H1 (cell line): ENCODE data around the gene FADS6. TPM values are rescaled to one million over a fixed set of nuclear protein-coding genes. Genes with fewer than 3 reads are reported as not detected.

Experiments used
- CTCF ChIA-PET: fragments of 300-600 bp; sonication (Branson Sonifier 250); formaldehyde crosslinking; loops from one replicate; lab custom pipeline; 2021; ENCODE audit not compliant: partially characterized antibody; lab: Charles Lee
- POLR2A ChIA-PET: fragments of 300-600 bp; sonication (Branson Sonifier 250); formaldehyde crosslinking; loops from one replicate; lab custom pipeline; 2021; ENCODE audit warnings: inconsistent platforms; ENCODE audit not compliant: partially characterized antibody; lab: Charles Lee
- DNase-seq, 2 experiments: peaks; one replicate each; pipeline versions ENCODE4 v3.0.0 to v3.0.0-alpha.2; 2010 to 2022; ENCODE audit warnings: low spot score in 2 of 2, low read depth in 1 of 2, mixed read lengths in 1 of 2
- FAIRE-seq: peaks from 2 replicates; lab custom pipeline; 2011; peaks lifted over from hg19 to GRCh38; lab: Jason Lieb, UNC
- H2AFZ ChIP-seq: 2 replicates; pipeline ENCODE4 v1.8.1; 2012; ENCODE audit warnings: low read length, inconsistent platforms
- H2AK5ac ChIP-seq: 2 replicates; pipeline ENCODE4 v1.6.1; 2013; ENCODE audit warnings: low read depth, low read length
- H2BK120ac ChIP-seq: replicated peaks from 2 replicates; pipeline ENCODE3; 2013; ENCODE audit warnings: low read depth, low read length, inconsistent platforms
- H2BK12ac ChIP-seq: 2 replicates; pipeline ENCODE4 v1.6.1; 2013; ENCODE audit warnings: low read depth, low read length
- H2BK15ac ChIP-seq: 2 replicates; pipeline ENCODE4 v1.6.1; 2013; ENCODE audit warnings: low read length
- H2BK20ac ChIP-seq: 2 replicates; pipeline ENCODE4 v1.6.1; 2013; ENCODE audit warnings: low read length
- H2BK5ac ChIP-seq: 2 replicates; pipeline ENCODE4 v1.6.1; 2013; ENCODE audit warnings: low read depth, low read length
- H3K14ac ChIP-seq: 2 replicates; pipeline ENCODE4 v1.6.1; 2013; ENCODE audit warnings: inconsistent platforms; ENCODE audit not compliant: insufficient read length
- H3K18ac ChIP-seq: 2 replicates; pipeline ENCODE4 v1.6.1; 2013; ENCODE audit warnings: low read length; ENCODE audit errors: extremely low read depth
- H3K23ac ChIP-seq: 2 replicates; pipeline ENCODE4 v1.6.1; 2013; ENCODE audit warnings: inconsistent platforms; ENCODE audit not compliant: insufficient read length
- H3K23me2 ChIP-seq: 2 replicates; pipeline ENCODE4 v1.6.1; 2013; ENCODE audit warnings: low read depth, low read length
- H3K27ac ChIP-seq: 2 replicates; pipeline ENCODE4 v1.6.1; 2011; ENCODE audit warnings: low read depth, low read length, inconsistent platforms
- H3K27me3 ChIP-seq, 4 experiments: replicated peaks in 1 of 4; 1 replicate in 1 of 4; 2 replicates in 3 of 4; pipeline versions ENCODE4 v1.6.1 to v1.8.1; 2011 to 2013; ENCODE audit warnings: low read length in 3 of 4, mild to moderate bottlenecking in 3 of 4, inconsistent platforms in 2 of 4, mixed read lengths in 2 of 4, moderate library complexity in 1 of 4; ENCODE audit not compliant: control insufficient read depth in 3 of 4, insufficient read depth in 3 of 4; ENCODE audit errors: extremely low read depth in 1 of 4
- H3K36me3 ChIP-seq, 4 experiments: 2 replicates each; pipeline versions ENCODE4 v1.6.1 to v1.8.1; 2011 to 2013; ENCODE audit warnings: mild to moderate bottlenecking in 4 of 4, low read length in 3 of 4, moderate library complexity in 2 of 4, control low read depth in 1 of 4, inconsistent platforms in 1 of 4; ENCODE audit not compliant: insufficient read depth in 4 of 4, control insufficient read depth in 2 of 4
- H3K4ac ChIP-seq: replicated peaks from 2 replicates; pipeline ENCODE3; 2013; ENCODE audit warnings: low read length, low read depth, mixed read lengths, inconsistent platforms; ENCODE audit not compliant: insufficient read length
- H3K4me1 ChIP-seq, 4 experiments: replicated peaks in 1 of 4; 1 replicate in 1 of 4; 2 replicates in 3 of 4; pipeline versions ENCODE4 v1.6.1 to v1.8.1; 2011 to 2013; ENCODE audit warnings: low read length in 3 of 4, inconsistent platforms in 2 of 4, mixed read lengths in 1 of 4; ENCODE audit not compliant: insufficient read depth in 4 of 4, control insufficient read depth in 3 of 4
- H3K4me2 ChIP-seq, 2 experiments: 2 replicates each; pipeline versions ENCODE4 v1.6.1 to v1.8.1; 2011 to 2013; ENCODE audit warnings: low read depth in 2 of 2, low read length in 2 of 2, control low read depth in 1 of 2, inconsistent platforms in 1 of 2, mild to moderate bottlenecking in 1 of 2; ENCODE audit not compliant: insufficient read depth in 1 of 2
- H3K4me3 ChIP-seq, 4 experiments: fragments of 200-600, 300-600 bp in 1 of 4; sonication (generic), shearing (Covaris generic), sonication (Bioruptor Twin) in 1 of 4; 2 replicates each; pipeline versions ENCODE4 v1.5.1 to v1.8.1; 2011 to 2016; ENCODE audit warnings: low read length in 4 of 4, low read depth in 3 of 4, control low read depth in 2 of 4, inconsistent platforms in 2 of 4, mild to moderate bottlenecking in 2 of 4, mixed read lengths in 1 of 4, moderate library complexity in 1 of 4; ENCODE audit not compliant: insufficient read depth in 2 of 4; ENCODE audit errors: extremely low read depth in 1 of 4
- H3K56ac ChIP-seq: replicated peaks from 2 replicates; pipeline ENCODE3; 2013; ENCODE audit warnings: low read depth, mild to moderate bottlenecking, mixed read lengths, low read length, inconsistent platforms; ENCODE audit not compliant: insufficient read length
- H3K79me1 ChIP-seq: 2 replicates; pipeline ENCODE4 v1.6.1; 2013; ENCODE audit warnings: low read depth, low read length, control low read depth
- H3K79me2 ChIP-seq, 2 experiments: 2 replicates each; pipeline versions ENCODE4 v1.6.1 to v1.8.1; 2012 to 2013; ENCODE audit warnings: low read length in 2 of 2, mild to moderate bottlenecking in 2 of 2, inconsistent platforms in 1 of 2; ENCODE audit not compliant: insufficient read depth in 2 of 2, control insufficient read depth in 1 of 2
- H3K9ac ChIP-seq, 4 experiments: replicated peaks in 1 of 4; 1 replicate in 1 of 4; 2 replicates in 3 of 4; pipeline versions ENCODE4 v1.6.1 to v1.8.1; 2011 to 2013; ENCODE audit warnings: low read depth in 3 of 4, low read length in 3 of 4, control low read depth in 2 of 4, mild to moderate bottlenecking in 2 of 4, moderate library complexity in 2 of 4, inconsistent platforms in 1 of 4; ENCODE audit errors: extremely low read depth in 1 of 4
- H3K9me3 ChIP-seq, 2 experiments: 2 replicates each; pipeline versions ENCODE4 v1.6.1 to v1.8.1; 2012 to 2013; ENCODE audit warnings: mild to moderate bottlenecking in 2 of 2, moderate library complexity in 2 of 2, control low read depth in 1 of 2, inconsistent platforms in 1 of 2, low read depth in 1 of 2, low read length in 1 of 2, mixed read lengths in 1 of 2; ENCODE audit not compliant: insufficient read depth in 2 of 2
- H4K20me1 ChIP-seq, 2 experiments: replicated peaks in 1 of 2; 2 replicates each; pipeline versions ENCODE3 to v1.8.1; 2011 to 2013; ENCODE audit warnings: inconsistent platforms in 2 of 2, low read length in 2 of 2, mild to moderate bottlenecking in 1 of 2; ENCODE audit not compliant: insufficient read depth in 2 of 2, control insufficient read depth in 1 of 2
- H4K5ac ChIP-seq: 2 replicates; pipeline ENCODE4 v1.6.1; 2013; ENCODE audit warnings: low read length, low read depth, mixed read lengths, inconsistent platforms; ENCODE audit not compliant: insufficient read length
- H4K8ac ChIP-seq: 2 replicates; pipeline ENCODE4 v1.8.0; 2013; ENCODE audit warnings: mild to moderate bottlenecking, moderate library complexity, low read length, inconsistent platforms; ENCODE audit not compliant: insufficient read depth; ENCODE audit errors: extremely low read depth
- H4K91ac ChIP-seq: replicated peaks from 2 replicates; pipeline ENCODE3; 2013; ENCODE audit warnings: low read length, mixed read lengths, inconsistent platforms; ENCODE audit not compliant: insufficient read length
- CEBPB ChIP-seq: IDR thresholded peaks from 2 replicates; pipeline ENCODE4 v1.6.1; 2012; ENCODE audit warnings: low read depth, low read length
- CTBP2 ChIP-seq: IDR thresholded peaks from 2 replicates; pipeline ENCODE4 v1.7.0; 2011; ENCODE audit warnings: borderline replicate concordance, mild to moderate bottlenecking, moderate library complexity, mixed read lengths, low read length; ENCODE audit not compliant: insufficient read depth, insufficient read length
- EZH2 ChIP-seq: fragments of 200-600 bp; sonication (generic); IDR thresholded peaks from 2 replicates; pipeline ENCODE4 v1.7.1; 2012; ENCODE audit warnings: low read depth, mild to moderate bottlenecking, moderate library complexity, low read length, inconsistent platforms; ENCODE audit not compliant: severe bottlenecking
- SAP30 ChIP-seq: fragments of 300-600 bp; sonication (generic); IDR thresholded peaks from 2 replicates; pipeline ENCODE4 v1.7.1; 2012; ENCODE audit warnings: low read length, moderate library complexity, mild to moderate bottlenecking, inconsistent platforms; ENCODE audit not compliant: insufficient read depth, insufficient replicate concordance
- SUZ12 ChIP-seq: fragments of 200-600 bp; sonication (generic); IDR thresholded peaks from 2 replicates; pipeline ENCODE4 v1.6.1; 2012; ENCODE audit warnings: mild to moderate bottlenecking, inconsistent platforms, low read length, moderate library complexity, mixed read lengths
- WGBS, 2 experiments: shearing (Covaris generic) in 1 of 2; methylation state at CpG; one replicate each; pipeline versions ENCODE4 v1.1.6 to v1.1.7; 2013 to 2015; ENCODE audit warnings: low lambda C conversion rate in 2 of 2, mixed read lengths in 2 of 2, inconsistent platforms in 1 of 2, low coverage in 1 of 2, missing lambda C conversion rate in 1 of 2; ENCODE audit not compliant: insufficient replicate concordance in 2 of 2, insufficient coverage in 1 of 2, insufficient read length in 1 of 2; ENCODE audit errors: extremely low coverage in 1 of 2, missing lambda C conversion rate in 1 of 2; 5-methylcytosine and 5-hydroxymethylcytosine counted together
- polyA plus RNA-seq, 7 experiments: library from polyadenylated mRNA; depleted of rRNA in 3 of 7; stranded (reverse) in 5 of 7; unstranded in 2 of 7; fragments of >200 nt in 5 of 7; fragments of 200-250 nt in 2 of 7; gene quantifications; 1 replicate in 5 of 7; 2 replicates in 1 of 7; 4 replicates in 1 of 7; pipeline versions ENCODE4 v1.2.1 to v1.2.3, GENCODE V29; 2011 to 2013; ENCODE audit warnings: missing spikeins in 2 of 7, mixed read lengths in 2 of 7
- total RNA-seq: library from RNA; stranded (reverse); fragmentation: NEBNext Ultra II Directional; extraction: Animal tissue kit (Norgen Biotek cat#: 25700); gene quantifications from 2 replicates; pipeline ENCODE4 v1.2.1, GENCODE V29; 2021
- TF ChIP-seq, protein P1 (sequence below): IDR thresholded peaks from 2 replicates; pipeline ENCODE4 v1.6.1; 2012; ENCODE audit warnings: low read length, inconsistent platforms

Gene FADS6
- total and polyA plus RNA-seq, 2 of the 8 experiments (the other 6 are each of a cell fraction or from before 2014, with no cell fraction given): 0.56 to 2.5 TPM

DNA sequence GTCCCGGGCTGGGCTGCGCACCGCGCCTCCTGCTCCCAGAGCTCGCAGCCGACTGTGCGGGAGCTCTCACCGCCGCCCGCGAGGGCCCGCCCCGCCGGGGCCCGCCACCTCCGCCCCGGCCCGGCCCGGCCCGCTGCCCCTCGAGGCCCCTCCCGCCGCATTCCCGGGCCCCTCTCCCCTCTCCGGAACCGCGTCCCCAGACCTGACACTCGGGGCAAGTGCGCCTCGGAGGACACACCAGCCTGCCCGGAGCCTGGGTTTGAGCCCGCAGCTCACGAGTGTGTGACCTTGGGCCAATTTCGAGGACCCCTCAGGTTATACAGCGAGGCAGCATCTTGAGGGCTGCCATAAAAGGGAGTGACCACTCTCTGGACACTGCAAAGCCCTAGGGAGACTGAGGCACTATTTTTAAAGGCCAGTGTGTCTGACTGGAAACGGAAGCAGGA, 31.7 kb downstream of the FADS6 start:
- Histone ChIP-seq H3K4me2 (peak overlapping the region; percentile 74 to 88), H3K4me3 (peak overlapping the region in 1 of 4 experiments; percentile 52; a peak in 2 of 8 replicates)

More for the DNA sequence above, 31.7 kb downstream of the FADS6 start:
- Histone ChIP-seq H4K5ac (no peak overlapping the region), H3K27ac (no peak overlapping the region), H2AFZ (no peak overlapping the region), H2AK5ac (no peak overlapping the region), H4K91ac (no peak overlapping the region), H3K14ac (no peak overlapping the region), H3K79me2 (no peaks in the 10 kb centered on the region), H3K36me3 (peaks cover 0 to 17% (median under 1%) of the 10 kb centered on the region in 4 experiments; a peak in 2 of 8 replicates), H2BK12ac (no peak overlapping the region), H3K4me1 (peaks cover 0 to 8% (median 5%) of the 10 kb centered on the region in 4 experiments; a peak in 4 of 7 replicates), H2BK15ac (no peak overlapping the region), H3K23ac (no peak overlapping the region), H2BK120ac (no peak overlapping the region), H4K8ac (no peak overlapping the region), H3K4ac (no peak overlapping the region), H3K9ac (no peak overlapping the region), H3K27me3 (peaks cover 45 to 54% (median 50%) of the 10 kb centered on the region in 4 experiments), H3K56ac (no peak overlapping the region), H3K18ac (no peak overlapping the region), H3K23me2 (no peaks in the 10 kb centered on the region; the same call in 1 of the 2 replicates), H3K79me1 (no peaks in the 10 kb centered on the region), H2BK20ac (no peak overlapping the region), H2BK5ac (no peak overlapping the region), H4K20me1 (peaks cover 2 to 7% of the 10 kb centered on the region in 2 experiments), H3K9me3 (no peaks in the 10 kb centered on the region)
- TF ChIP-seq, protein P1, sequence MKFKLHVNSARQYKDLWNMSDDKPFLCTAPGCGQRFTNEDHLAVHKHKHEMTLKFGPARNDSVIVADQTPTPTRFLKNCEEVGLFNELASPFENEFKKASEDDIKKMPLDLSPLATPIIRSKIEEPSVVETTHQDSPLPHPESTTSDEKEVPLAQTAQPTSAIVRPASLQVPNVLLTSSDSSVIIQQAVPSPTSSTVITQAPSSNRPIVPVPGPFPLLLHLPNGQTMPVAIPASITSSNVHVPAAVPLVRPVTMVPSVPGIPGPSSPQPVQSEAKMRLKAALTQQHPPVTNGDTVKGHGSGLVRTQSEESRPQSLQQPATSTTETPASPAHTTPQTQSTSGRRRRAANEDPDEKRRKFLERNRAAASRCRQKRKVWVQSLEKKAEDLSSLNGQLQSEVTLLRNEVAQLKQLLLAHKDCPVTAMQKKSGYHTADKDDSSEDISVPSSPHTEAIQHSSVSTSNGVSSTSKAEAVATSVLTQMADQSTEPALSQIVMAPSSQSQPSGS: 0 out of 2 replicates have a peak, but pooled peaks have one; percentile 43
- TF ChIP-seq CTBP2 (peak; percentile 54), SAP30 (no peak), SUZ12 (peak; percentile 45; the same call in 1 of the 2 replicates), CEBPB (no peak), EZH2 (peak; percentile 66)
- POLR2A ChIA-PET: interaction anchor here (0.7 to 3.5 kb wide), 13 partner anchors 9 to 174 kb away, joined by 3 to 17 read pairs (median 4); partner anchors contain the start of genes FDXR and NAT9
- DNase-seq (peak in 1 of 2 experiments; percentile 69), FAIRE-seq (no peak)
- CTCF ChIA-PET: interaction anchor here (0.6 to 99.6 kb wide), 27 partner anchors 18 to 499 kb away, joined by 3 to 2981 read pairs (median 4); partner anchors contain the start of genes BTBD17, FDXR, GRIN2C and MRPL58
- WGBS, 2 experiments: 35% methylated on average over 9 of the region's 36 CpGs; no CpG with 5 or more reads in 1 of the 2 experiments
